SJCRH30 (cell line): ENCODE data around the gene APOM. TPM values are rescaled to one million over a fixed set of nuclear protein-coding genes. Genes with fewer than 3 reads are reported as not detected.
A peak's percentile ranks its signal among the peaks of the same experiment; 100 is the strongest.

Experiments used
- DNase-seq, 2 experiments: peaks; one replicate each; pipeline ENCODE4 v3.0.0-alpha.2; 2015 to 2020
- H3K27ac ChIP-seq: fragments of 250-450 bp; sonication (Bioruptor Pico); 2 replicates; pipeline ENCODE4 v1.5.1; 2020; ENCODE audit warnings: mild to moderate bottlenecking, moderate library complexity
- H3K27me3 ChIP-seq: fragments of 250-450 bp; sonication (Bioruptor Pico); 2 replicates; pipeline ENCODE4 v1.5.1; 2020; ENCODE audit warnings: mild to moderate bottlenecking, moderate library complexity
- H3K36me3 ChIP-seq: fragments of 250-450 bp; sonication (Bioruptor Pico); 2 replicates; pipeline ENCODE4 v1.5.1; 2020; ENCODE audit warnings: mild to moderate bottlenecking, moderate library complexity
- H3K4me1 ChIP-seq: fragments of 250-450 bp; sonication (Bioruptor Pico); 2 replicates; pipeline ENCODE4 v1.5.1; 2020; ENCODE audit warnings: mild to moderate bottlenecking, moderate library complexity
- H3K4me3 ChIP-seq: fragments of 250-450 bp; sonication (Bioruptor Pico); 2 replicates; pipeline ENCODE4 v1.5.1; 2020; ENCODE audit warnings: mild to moderate bottlenecking, moderate library complexity
- H3K9me3 ChIP-seq: fragments of 250-450 bp; sonication (Bioruptor Pico); replicated peaks from 2 replicates; pipeline ENCODE4 v1.5.1; 2020; ENCODE audit warnings: mild to moderate bottlenecking, moderate library complexity
- total RNA-seq: library from RNA; depleted of rRNA; stranded (reverse); fragments of >200 nt; shearing (Covaris generic); gene quantifications from 2 replicates; pipeline ENCODE4 v1.2.3, GENCODE V29; 2014

APOM gene
- total RNA-seq, 1 experiment from 2014 or later, result 1.8 TPM

- H3K9me3 ChIP-seq, result no peaks in the 10 kb centered on the region
- no peaks in the 10 kb centered on the region for H3K27me3 ChIP-seq
- H3K4me1 ChIP-seq, result no peaks in the 10 kb centered on the region
- H3K36me3 ChIP-seq, result peaks cover 6% of the 10 kb centered on the region; the same call in 1 of the 2 replicates
- no peak for DNase-seq
- no peak overlapping the region for H3K4me3 ChIP-seq
- H3K27ac ChIP-seq, result no peak overlapping the region
These were observed 20.7 kb downstream of the APOM start for GRCh38 chr6:31676322-31676903.

- H3K9me3 ChIP-seq, result no peaks in the 10 kb centered on the region
- H3K4me3 ChIP-seq, result no peak overlapping the region
- no peak for DNase-seq
- H3K27me3 ChIP-seq, result no peaks in the 10 kb centered on the region
- no peaks in the 10 kb centered on the region for H3K4me1 ChIP-seq
- peaks cover 5% of the 10 kb centered on the region; the same call in 1 of the 2 replicates for H3K36me3 ChIP-seq
- H3K27ac ChIP-seq, result no peak overlapping the region
These were observed 21.2 kb downstream of the APOM start for GRCh38 chr6:31676904-31677303.

GRCh38 chr6:31677955-31678354 is 22.3 kb downstream of the APOM start:
- no peak for DNase-seq
- no peaks in the 10 kb centered on the region for H3K4me1 ChIP-seq
- H3K27ac ChIP-seq, result no peak overlapping the region
- no peaks in the 10 kb centered on the region for H3K9me3 ChIP-seq
- no peaks in the 10 kb centered on the region for H3K27me3 ChIP-seq
- H3K4me3 ChIP-seq, result no peak overlapping the region
- H3K36me3 ChIP-seq, result no peaks in the 10 kb centered on the region; the same call in 1 of the 2 replicates

- peak; percentile 78 to 83 for DNase-seq
- H3K4me1 ChIP-seq, result peaks cover 8% of the 10 kb centered on the region; the same call in 1 of the 2 replicates
- no peak within 1 kb of the TSS for H3K27ac ChIP-seq
- no peaks in the 10 kb centered on the region for H3K36me3 ChIP-seq
- H3K27me3 ChIP-seq, result no peaks in the 10 kb centered on the region
- no peak within 1 kb of the TSS for H3K4me3 ChIP-seq
- no peaks in the 10 kb centered on the region for H3K9me3 ChIP-seq
These were observed 24.8 kb downstream of the APOM start, which contains the start of gene LY6G5C for GRCh38 chr6:31680226-31681134. LY6G5C (minus strand) TSS chr6:31681067; CDS start chr6:31680373, 694 bp downstream.

GRCh38 chr6:31681135-31681671 is 25.5 kb downstream of the APOM start:
- Histone ChIP-seq H3K9me3 (no peaks in the 10 kb centered on the region), H3K4me3 (no peak overlapping the region), H3K36me3 (no peaks in the 10 kb centered on the region), H3K4me1 (peaks cover 8% of the 10 kb centered on the region; the same call in 1 of the 2 replicates), H3K27me3 (no peaks in the 10 kb centered on the region), H3K27ac (no peak overlapping the region)
- DNase-seq, result no peak

- H3K27ac ChIP-seq, result no peak overlapping the region
- no peaks in the 10 kb centered on the region for H3K27me3 ChIP-seq
- H3K4me1 ChIP-seq, result peaks cover 17% of the 10 kb centered on the region
- H3K9me3 ChIP-seq, result no peaks in the 10 kb centered on the region
- H3K36me3 ChIP-seq, result peaks cover 5% of the 10 kb centered on the region; the same call in 1 of the 2 replicates
- no peak for DNase-seq
- H3K4me3 ChIP-seq, result no peak overlapping the region
These were observed 27.9 kb downstream of the APOM start for GRCh38 chr6:31683591-31683990.

GRCh38 chr6:31686483-31686882 is 30.8 kb downstream of the APOM start:
- H3K27ac ChIP-seq, result no peak overlapping the region

GRCh38 chr6:31687321-31687720 is 31.6 kb downstream of the APOM start:
- H3K27ac ChIP-seq, result peak overlapping the region; percentile 39
- peaks cover 6% of the 10 kb centered on the region for H3K36me3 ChIP-seq
- no peaks in the 10 kb centered on the region for H3K27me3 ChIP-seq
- peaks cover 17% of the 10 kb centered on the region for H3K4me1 ChIP-seq
- H3K9me3 ChIP-seq, result no peaks in the 10 kb centered on the region
- DNase-seq, result peak; percentile 84 to 87
- no peak overlapping the region for H3K4me3 ChIP-seq

More at GRCh38 chr6:31686483-31686882, 30.8 kb downstream of the APOM start:
- Histone ChIP-seq H3K36me3 (peaks cover 5% of the 10 kb centered on the region), H3K9me3 (no peaks in the 10 kb centered on the region), H3K4me1 (peaks cover 17% of the 10 kb centered on the region), H3K27me3 (no peaks in the 10 kb centered on the region), H3K4me3 (no peak overlapping the region)
- DNase-seq, result no peak

GRCh38 chr6:31687860-31688693 is 32.4 kb downstream of the APOM start:
- H3K4me3 ChIP-seq, result no peak overlapping the region
- peak overlapping the region; percentile 39 for H3K27ac ChIP-seq
- H3K36me3 ChIP-seq, result peaks cover 7% of the 10 kb centered on the region
- H3K27me3 ChIP-seq, result no peaks in the 10 kb centered on the region
- H3K4me1 ChIP-seq, result peaks cover 17% of the 10 kb centered on the region
- no peaks in the 10 kb centered on the region for H3K9me3 ChIP-seq
- DNase-seq, result no peak

- H3K27me3 ChIP-seq, result no peaks in the 10 kb centered on the region
- no peak for DNase-seq
- H3K4me1 ChIP-seq, result peaks cover 10% of the 10 kb centered on the region
- no peaks in the 10 kb centered on the region for H3K9me3 ChIP-seq
- H3K36me3 ChIP-seq, result peaks cover 7% of the 10 kb centered on the region
- H3K27ac ChIP-seq, result no peak overlapping the region
- H3K4me3 ChIP-seq, result no peak overlapping the region
These were observed 33.8 kb downstream of the APOM start for GRCh38 chr6:31689249-31690110.

- Histone ChIP-seq H3K4me1 (peaks cover 10% of the 10 kb centered on the region), H3K27me3 (no peaks in the 10 kb centered on the region), H3K4me3 (no peak overlapping the region), H3K36me3 (peaks cover 7% of the 10 kb centered on the region), H3K27ac (no peak overlapping the region), H3K9me3 (no peaks in the 10 kb centered on the region)
- no peak for DNase-seq
These were observed 34.8 kb downstream of the APOM start for GRCh38 chr6:31690231-31691077.

GRCh38 chr6:31691078-31691463 is 35.4 kb downstream of the APOM start:
- H3K27ac ChIP-seq, result no peak overlapping the region
- H3K9me3 ChIP-seq, result no peaks in the 10 kb centered on the region
- H3K36me3 ChIP-seq, result peaks cover 7% of the 10 kb centered on the region
- H3K4me3 ChIP-seq, result no peak overlapping the region
- H3K27me3 ChIP-seq, result no peaks in the 10 kb centered on the region
- peaks cover 10% of the 10 kb centered on the region for H3K4me1 ChIP-seq
- no peak for DNase-seq

GRCh38 chr6:31691564-31692108 is 35.9 kb downstream of the APOM start:
- DNase-seq, result no peak
- peaks cover 7% of the 10 kb centered on the region for H3K36me3 ChIP-seq
- H3K27me3 ChIP-seq, result no peaks in the 10 kb centered on the region
- H3K4me3 ChIP-seq, result no peak overlapping the region
- H3K9me3 ChIP-seq, result no peaks in the 10 kb centered on the region
- H3K27ac ChIP-seq, result no peak overlapping the region
- peaks cover 10% of the 10 kb centered on the region for H3K4me1 ChIP-seq
